ENCODE results near the gene COL28A1. TPM values are rescaled to one million over a fixed set of nuclear protein-coding genes. Genes with fewer than 3 reads are reported as not detected.
"Not testable (repeated sequence)": the region's sequence is repeated elsewhere in the genome, so short reads cannot be mapped to it uniquely, and the experiment has no call there.

COL28A1 gene
- total RNA-seq, 4 donors from 2014 or later = 0.25 to 3.0 (median 0.65) TPM

DNA sequence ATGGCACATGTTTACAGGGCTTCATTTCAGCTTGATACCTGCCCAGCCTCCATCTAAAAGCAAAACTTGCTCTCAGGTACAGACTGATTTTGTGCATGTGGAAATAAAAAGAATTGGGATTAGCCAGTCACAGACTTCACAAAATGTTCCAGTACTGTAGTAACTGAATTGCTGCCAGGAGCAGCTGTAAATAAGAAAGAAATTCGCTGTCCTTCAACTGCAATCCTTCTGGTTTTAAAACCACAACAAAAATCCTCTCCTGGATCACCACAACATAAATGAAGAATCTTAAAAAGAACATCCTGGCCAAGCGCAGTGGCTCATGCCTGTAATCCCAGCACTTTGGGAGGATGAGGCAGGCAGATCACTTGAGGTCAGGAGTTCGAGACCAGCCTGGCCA, 27.1 kb upstream of the COL28A1 start:
- ATAC-seq (ENCODE audit: low FRiP score) (no peak), DNase-seq (ENCODE audit: low spot score) (no peak)
- TF ChIP-seq CTCF (IDR thresholded peaks at IDR 0.05) = no peak

DNA sequence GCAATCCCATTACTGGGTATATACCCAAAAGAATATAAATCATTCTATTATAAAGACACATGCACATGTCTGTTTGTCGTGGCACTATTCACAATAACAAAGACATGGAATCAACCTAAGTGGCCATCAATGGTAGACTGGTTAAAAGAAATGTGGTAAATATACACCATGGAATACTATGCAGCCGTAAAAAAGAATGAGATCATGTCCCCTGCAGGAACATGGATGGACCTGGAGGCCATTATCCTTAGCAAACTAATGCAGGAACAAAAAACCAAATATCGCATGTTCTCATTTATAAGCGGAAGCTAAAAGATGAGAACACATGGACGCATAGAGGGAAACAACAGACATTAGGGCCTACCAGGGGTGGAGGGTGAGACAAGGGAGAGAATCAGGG, 25.9 kb upstream of the COL28A1 start:
- DNase-seq (ENCODE audit: low spot score); ATAC-seq (ENCODE audit: low FRiP score): not testable (repeated sequence)

GRCh38 chr7:7557252-7557651, 21.6 kb upstream of the COL28A1 start:
- no peak for ATAC-seq (ENCODE audit: low FRiP score)
- no peak for DNase-seq (ENCODE audit: low spot score)
- no peak for TF ChIP-seq CTCF (IDR thresholded peaks at IDR 0.05)

- ATAC-seq (ENCODE audit: low FRiP score) = no peak
- no peak for TF ChIP-seq CTCF (IDR thresholded peaks at IDR 0.05)
- DNase-seq (ENCODE audit: low spot score) = no peak
These were observed 21.2 kb upstream of the COL28A1 start for GRCh38 chr7:7556852-7557251.

DNA sequence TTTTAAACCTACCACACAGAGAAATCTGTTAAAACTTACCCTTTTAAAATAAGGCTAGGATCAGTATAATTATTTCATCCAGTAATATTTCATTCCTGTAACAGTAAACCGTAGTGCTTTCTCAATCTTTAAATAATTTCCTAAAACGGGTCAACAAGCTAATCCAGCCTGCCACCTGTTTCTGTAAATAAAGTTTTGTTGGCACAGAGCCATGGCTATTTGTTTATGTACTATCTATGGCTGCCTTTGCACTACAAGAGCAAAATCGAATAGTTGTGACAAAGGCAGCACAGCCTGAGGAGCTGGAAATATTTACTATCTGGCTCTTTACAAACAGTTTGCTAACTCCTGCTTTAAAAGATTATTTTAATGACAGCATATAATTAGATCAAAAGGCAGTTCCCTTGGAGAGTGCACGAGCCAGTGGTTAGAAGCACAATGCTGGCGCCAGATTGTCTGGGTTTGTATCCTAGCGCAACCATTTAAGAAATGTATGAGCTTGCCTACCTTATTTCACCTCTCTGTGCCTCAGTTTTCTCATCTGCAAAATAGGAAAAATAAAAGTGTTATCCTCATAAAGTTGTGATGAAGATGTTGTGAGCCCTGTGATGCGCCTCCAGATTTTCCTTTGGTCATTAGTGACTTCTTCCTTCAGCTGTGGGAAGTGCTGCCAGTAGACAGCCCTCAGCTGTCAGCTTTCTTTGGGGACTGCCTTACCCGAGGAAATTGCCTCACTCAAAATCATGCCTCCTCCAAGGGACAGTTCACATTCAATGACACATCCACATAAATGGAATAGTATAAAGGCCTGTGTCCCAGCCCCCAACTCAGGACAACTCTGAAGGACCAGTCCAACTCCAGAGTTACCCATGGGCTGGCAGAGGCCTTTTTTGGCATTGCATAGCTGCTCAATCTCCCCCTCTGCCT, 19.2 kb upstream of the COL28A1 start:
- TF ChIP-seq CTCF (IDR thresholded peaks at IDR 0.05) = no peak
- no peak for DNase-seq (ENCODE audit: low spot score)
- ATAC-seq (ENCODE audit: low FRiP score) = no peak

GRCh38 chr7:7554021-7554432, 18.4 kb upstream of the COL28A1 start:
- no peak for ATAC-seq (ENCODE audit: low FRiP score)
- no peak for DNase-seq (ENCODE audit: low spot score)
- no peak for TF ChIP-seq CTCF (IDR thresholded peaks at IDR 0.05)

DNA sequence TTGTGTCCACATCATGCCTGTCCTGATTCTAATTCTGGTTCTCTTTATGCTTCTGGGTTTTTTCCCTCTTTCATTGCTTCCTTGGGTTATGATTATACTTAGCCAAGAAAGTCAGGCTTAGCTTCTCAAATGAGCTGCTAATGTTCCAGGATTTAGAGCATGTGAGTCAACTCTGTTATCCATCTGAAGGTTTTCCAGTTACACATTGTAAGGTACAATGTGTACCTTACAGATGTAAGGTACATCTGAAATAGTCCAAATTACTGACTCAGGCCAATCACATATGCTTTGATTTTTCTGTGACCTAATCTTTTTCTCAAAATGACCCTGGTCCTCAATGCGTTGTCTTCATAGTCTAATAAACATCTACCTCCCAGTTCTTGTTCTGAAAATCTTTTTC, 17.7 kb upstream of the COL28A1 start:
- ATAC-seq (ENCODE audit: low FRiP score) (no peak), DNase-seq (ENCODE audit: low spot score) (no peak)
- no peak for TF ChIP-seq CTCF (IDR thresholded peaks at IDR 0.05)

Measured in omental fat pad (tissue), 4 donors.